Spleen (tissue), 11 donors: Measurements from ENCODE around the gene WT1. TPM values are rescaled to one million over a fixed set of nuclear protein-coding genes. Genes with fewer than 3 reads are reported as not detected.

ENCODE experiments used
- DNase-seq: peaks from one replicate; pipeline ENCODE4 v3.0.0-alpha.2; 2020
- H3K27ac ChIP-seq, 8 donors: fragments of 200-600 bp; sonication (generic) in 7 of 8; 1 replicate in 4 of 8; 2 replicates in 4 of 8; pipeline versions ENCODE4 v1.5.0 to v1.8.0; 2016 to 2021; ENCODE audit warnings: inconsistent platforms in 4 of 8, mild to moderate bottlenecking in 4 of 8, moderate library complexity in 1 of 8
- H3K27me3 ChIP-seq, 7 donors: fragments of 200-600 bp; sonication (generic) in 6 of 7; replicated peaks in 1 of 7; 1 replicate in 4 of 7; 2 replicates in 3 of 7; pipeline versions ENCODE4 v1.5.0 to v1.8.0; 2016 to 2021; ENCODE audit warnings: inconsistent platforms in 3 of 7, mild to moderate bottlenecking in 1 of 7
- H3K36me3 ChIP-seq, 6 donors: fragments of 200-600 bp; sonication (generic) in 5 of 6; 1 replicate in 4 of 6; 2 replicates in 2 of 6; pipeline versions ENCODE4 v1.5.0 to v1.8.0; 2016 to 2021; ENCODE audit warnings: inconsistent platforms in 2 of 6
- H3K4me1 ChIP-seq, 6 donors: fragments of 200-600 bp; sonication (generic) in 5 of 6; 1 replicate in 3 of 6; 2 replicates in 3 of 6; pipeline versions ENCODE4 v1.5.0 to v1.8.0; 2016 to 2021; ENCODE audit warnings: inconsistent platforms in 3 of 6
- H3K4me3 ChIP-seq, 8 donors: fragments of 200-600 bp; sonication (generic) in 7 of 8; 1 replicate in 4 of 8; 2 replicates in 4 of 8; pipeline versions ENCODE4 v1.5.0 to v1.8.0; 2016 to 2021; ENCODE audit warnings: inconsistent platforms in 4 of 8, mild to moderate bottlenecking in 4 of 8, moderate library complexity in 2 of 8
- H3K9me3 ChIP-seq, 8 donors: fragments of 200-600 bp; sonication (generic) in 7 of 8; 1 replicate in 4 of 8; 2 replicates in 4 of 8; pipeline versions ENCODE4 v1.5.0 to v1.8.0; 2016 to 2021; ENCODE audit warnings: inconsistent platforms in 4 of 8
- POLR2A ChIP-seq, 3 donors: fragments of 450-650 bp; IDR thresholded peaks; one replicate each; pipeline ENCODE4 v1.5.1; 2017; ENCODE audit warnings: antibody characterized with exemption in 3 of 3, mild to moderate bottlenecking in 1 of 3
- POLR2AphosphoS5 ChIP-seq, 3 donors: sonication (generic); formaldehyde crosslinking; IDR thresholded peaks; one replicate each; pipeline ENCODE4 v1.5.1; 2017; ENCODE audit warnings: antibody characterized with exemption in 3 of 3
- WGBS, 5 donors: extraction: QIAGEN DNeasy Blood & Tissue Kit in 3 of 5; methylation state at CpG; one replicate each; pipeline versions ENCODE4 v1.1.5 to v1.1.7; 2013 to 2018; 5-methylcytosine and 5-hydroxymethylcytosine counted together
- intact Hi-C: fragments of 100-400 bp; cut with DNase I; formaldehyde crosslinking; loops from one replicate; pipeline ENCODE4 v1.15.0; 2023; ENCODE audit warnings: low total_unique reads
- polyA plus RNA-seq, 3 donors: library from polyadenylated mRNA; stranded (reverse); fragments of 200-250 nt; gene quantifications; one replicate each; pipeline ENCODE4 v1.2.1, GENCODE V29; 2013
- total RNA-seq, 7 donors: library from RNA; depleted of rRNA in 3 of 7; stranded (reverse); fragments of >200 nt in 3 of 7; fragmentation: NEBNext Ultra II Directional in 4 of 7; extraction: Animal tissue kit (Norgen Biotek cat#: 25700) in 4 of 7; gene quantifications; one replicate each; pipeline versions ENCODE4 v1.1.0 to v1.2.1, GENCODE V29; 2016 to 2021
- TF ChIP-seq, protein P1 (sequence below), 11 experiments: fragments of 200-600 bp in 7 of 11; fragments of 450-650 bp in 4 of 11; sonication (generic) in 4 of 11; IDR thresholded peaks in 8 of 11; conservative IDR thresholded peaks in 3 of 11; 1 replicate in 7 of 11; 2 replicates in 4 of 11; pipeline versions ENCODE4 v1.4.0 to v1.8.0; 2016 to 2021; ENCODE audit warnings: antibody characterized with exemption in 11 of 11, inconsistent platforms in 4 of 11, mild to moderate bottlenecking in 1 of 11
- donor health status: healthy with polysubstance abuse.
- donor health status: DM: no; HTN: no; CAD: no; lungs with moderate emphysema.
- donor health status: DM: no; HTN: no; CAD: no.
- donor health status: Bipolar disorder and iron deficiency.
- donor health status: healthy.
- donor health status: DM: no; HTN: no; CAD: no.
- donor health status: DM: yes; HTN: yes; CAD: no.

WT1 gene
- total and polyA plus RNA-seq, 10 donors = 1.6 to 53.0 (median 26.8) TPM

GRCh38 chr11:32438866-32439489 lies 3.6 kb upstream of the WT1 start:
- peak; percentile 71 for DNase-seq
- 4 to 16% (median 7%) methylated on average over 21 to 47 of the region's 47 CpGs for WGBS, 5 donors

GRCh38 chr11:32438346-32438865 lies 3.1 kb upstream of the WT1 start:
- peaks cover 0 to 100% (median 79%) of the 10 kb centered on the region in 7 donors for H3K27me3 ChIP-seq
- H3K27ac ChIP-seq = peak overlapping the region; percentile 13 to 86 (median 81)
- intact Hi-C loops = no loop called here

More at GRCh38 chr11:32438866-32439489, 3.6 kb upstream of the WT1 start:
- Histone ChIP-seq H3K9me3 (no peaks in the 10 kb centered on the region), H3K4me3 (peak overlapping the region in 5 of 8 donors; percentile 4 to 66 (median 40)), H3K4me1 (peaks cover 0 to 55% (median 43%) of the 10 kb centered on the region in 6 donors), H3K36me3 (no peaks in the 10 kb centered on the region), H3K27ac (peak overlapping the region; percentile 13 to 86 (median 81)), H3K27me3 (peaks cover 0 to 100% (median 73%) of the 10 kb centered on the region in 7 donors)
- intact Hi-C loops = no loop called here
- peak in 1 of 3 donors; percentile 58 for TF ChIP-seq POLR2AphosphoS5 (IDR thresholded peaks at IDR 0.05)
- TF ChIP-seq, protein P1, sequence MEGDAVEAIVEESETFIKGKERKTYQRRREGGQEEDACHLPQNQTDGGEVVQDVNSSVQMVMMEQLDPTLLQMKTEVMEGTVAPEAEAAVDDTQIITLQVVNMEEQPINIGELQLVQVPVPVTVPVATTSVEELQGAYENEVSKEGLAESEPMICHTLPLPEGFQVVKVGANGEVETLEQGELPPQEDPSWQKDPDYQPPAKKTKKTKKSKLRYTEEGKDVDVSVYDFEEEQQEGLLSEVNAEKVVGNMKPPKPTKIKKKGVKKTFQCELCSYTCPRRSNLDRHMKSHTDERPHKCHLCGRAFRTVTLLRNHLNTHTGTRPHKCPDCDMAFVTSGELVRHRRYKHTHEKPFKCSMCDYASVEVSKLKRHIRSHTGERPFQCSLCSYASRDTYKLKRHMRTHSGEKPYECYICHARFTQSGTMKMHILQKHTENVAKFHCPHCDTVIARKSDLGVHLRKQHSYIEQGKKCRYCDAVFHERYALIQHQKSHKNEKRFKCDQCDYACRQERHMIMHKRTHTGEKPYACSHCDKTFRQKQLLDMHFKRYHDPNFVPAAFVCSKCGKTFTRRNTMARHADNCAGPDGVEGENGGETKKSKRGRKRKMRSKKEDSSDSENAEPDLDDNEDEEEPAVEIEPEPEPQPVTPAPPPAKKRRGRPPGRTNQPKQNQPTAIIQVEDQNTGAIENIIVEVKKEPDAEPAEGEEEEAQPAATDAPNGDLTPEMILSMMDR (IDR thresholded peaks at IDR 0.05 in 8 of 11, conservative IDR thresholded peaks at IDR 0.05 in 3 of 11) = no peak
- TF ChIP-seq POLR2A (IDR thresholded peaks at IDR 0.05) = no peak

DNA sequence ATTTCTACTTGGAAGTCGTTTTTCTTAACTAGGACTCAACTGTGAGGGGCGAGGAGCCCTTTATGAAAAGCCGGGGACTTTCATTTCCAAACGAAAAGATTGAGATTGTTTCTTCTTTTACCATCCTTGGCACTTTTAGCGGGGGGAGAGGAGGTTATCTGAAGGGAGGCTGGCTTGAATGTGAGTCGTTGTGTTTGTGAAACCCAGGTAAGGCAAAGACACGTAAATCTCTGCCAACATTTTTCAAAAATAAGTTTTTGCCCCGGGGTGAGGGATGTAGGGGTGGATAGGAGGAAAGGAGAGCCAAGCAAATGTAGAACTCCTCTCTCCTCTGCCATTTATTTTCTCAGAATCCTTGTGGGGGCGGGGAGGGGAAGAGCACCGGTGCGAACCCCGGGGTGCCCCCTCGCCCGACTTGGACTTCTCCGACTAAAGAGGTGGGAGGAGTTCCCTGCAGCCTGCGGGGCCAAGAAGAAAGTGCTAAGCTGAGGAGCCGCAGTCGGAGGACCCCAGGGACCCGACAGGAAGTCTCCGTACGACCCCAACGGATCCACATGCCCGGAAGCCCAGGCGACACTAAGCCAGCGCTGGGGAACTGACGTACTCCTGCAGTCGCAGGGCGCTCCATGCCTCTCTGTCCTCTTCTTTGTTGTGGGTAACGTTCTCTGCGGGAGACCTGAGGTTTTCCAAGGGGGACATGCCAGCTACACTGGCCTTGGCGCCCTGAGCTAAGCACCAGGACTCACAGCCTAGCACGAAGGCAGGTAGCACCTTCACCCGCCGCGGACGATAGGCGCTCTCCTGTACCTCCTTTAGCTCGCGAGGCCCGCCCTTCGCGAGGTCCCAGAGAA lies 2.4 kb upstream of the WT1 start:
- TF ChIP-seq POLR2AphosphoS5 (IDR thresholded peaks at IDR 0.05) = peak in 2 of 3 donors; percentile 43 to 52
- TF ChIP-seq, protein P1 (IDR thresholded peaks at IDR 0.05 in 8 of 11, conservative IDR thresholded peaks at IDR 0.05 in 3 of 11) = no peak
- no peaks in the 10 kb centered on the region for H3K36me3 ChIP-seq
- H3K27me3 ChIP-seq = peaks cover 0 to 100% (median 84%) of the 10 kb centered on the region in 7 donors
- peaks cover 0 to 68% (median 51%) of the 10 kb centered on the region in 6 donors for H3K4me1 ChIP-seq
- intact Hi-C loops = no loop called here
- DNase-seq = peak; percentile 66
- no peaks in the 10 kb centered on the region for H3K9me3 ChIP-seq
- peak overlapping the region in 5 of 8 donors; percentile 37 to 66 (median 42) for H3K4me3 ChIP-seq
- peak overlapping the region; percentile 13 to 86 (median 81) for H3K27ac ChIP-seq
- 3 to 10% (median 5%) methylated on average over 21 to 42 of the region's 42 CpGs for WGBS, 5 donors

More at GRCh38 chr11:32438346-32438865, 3.1 kb upstream of the WT1 start:
- no peaks in the 10 kb centered on the region for H3K36me3 ChIP-seq
- no peak for DNase-seq
- 8 to 14% (median 9%) methylated on average over 16 of the region's 16 CpGs for WGBS, 5 donors
- H3K4me1 ChIP-seq = peaks cover 0 to 61% (median 49%) of the 10 kb centered on the region in 6 donors
- H3K9me3 ChIP-seq = no peaks in the 10 kb centered on the region
- peak overlapping the region in 5 of 8 donors; percentile 23 to 66 (median 42) for H3K4me3 ChIP-seq
- TF ChIP-seq, protein P1 (IDR thresholded peaks at IDR 0.05 in 8 of 11, conservative IDR thresholded peaks at IDR 0.05 in 3 of 11) = no peak
- no peak for TF ChIP-seq POLR2AphosphoS5 (IDR thresholded peaks at IDR 0.05)
- no peak for TF ChIP-seq POLR2A (IDR thresholded peaks at IDR 0.05)
